ENCODE data around the gene WDR7. TPM values are rescaled to one million over a fixed set of nuclear protein-coding genes. Genes with fewer than 3 reads are reported as not detected.

Gene WDR7
- total RNA-seq, 4 donors from 2014 or later: 9.4 to 26.1 (median 19.2) TPM

DNA sequence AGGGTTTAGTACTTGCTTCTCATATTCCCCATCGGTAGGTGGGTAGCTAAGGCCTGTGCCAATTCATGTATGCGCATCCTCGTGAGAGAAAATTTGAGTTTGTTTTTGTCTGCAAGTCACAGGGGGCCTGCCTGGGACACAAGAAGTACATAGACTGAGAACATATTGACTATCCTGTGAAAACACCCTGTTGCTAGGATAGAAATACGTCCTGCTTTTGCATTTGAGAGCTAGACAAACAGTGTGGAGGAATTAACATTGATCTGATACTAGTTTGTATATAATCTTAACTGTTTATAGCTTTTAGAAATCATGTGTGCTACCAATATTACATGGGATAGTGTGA is 10.9 kb downstream of the WDR7 start:
- TF ChIP-seq POLR2A (IDR thresholded peaks at IDR 0.05): no peak
- TF ChIP-seq, protein P1, sequence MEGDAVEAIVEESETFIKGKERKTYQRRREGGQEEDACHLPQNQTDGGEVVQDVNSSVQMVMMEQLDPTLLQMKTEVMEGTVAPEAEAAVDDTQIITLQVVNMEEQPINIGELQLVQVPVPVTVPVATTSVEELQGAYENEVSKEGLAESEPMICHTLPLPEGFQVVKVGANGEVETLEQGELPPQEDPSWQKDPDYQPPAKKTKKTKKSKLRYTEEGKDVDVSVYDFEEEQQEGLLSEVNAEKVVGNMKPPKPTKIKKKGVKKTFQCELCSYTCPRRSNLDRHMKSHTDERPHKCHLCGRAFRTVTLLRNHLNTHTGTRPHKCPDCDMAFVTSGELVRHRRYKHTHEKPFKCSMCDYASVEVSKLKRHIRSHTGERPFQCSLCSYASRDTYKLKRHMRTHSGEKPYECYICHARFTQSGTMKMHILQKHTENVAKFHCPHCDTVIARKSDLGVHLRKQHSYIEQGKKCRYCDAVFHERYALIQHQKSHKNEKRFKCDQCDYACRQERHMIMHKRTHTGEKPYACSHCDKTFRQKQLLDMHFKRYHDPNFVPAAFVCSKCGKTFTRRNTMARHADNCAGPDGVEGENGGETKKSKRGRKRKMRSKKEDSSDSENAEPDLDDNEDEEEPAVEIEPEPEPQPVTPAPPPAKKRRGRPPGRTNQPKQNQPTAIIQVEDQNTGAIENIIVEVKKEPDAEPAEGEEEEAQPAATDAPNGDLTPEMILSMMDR (IDR thresholded peaks at IDR 0.05): no peak
- no peak overlapping the region for H3K27ac ChIP-seq

DNA sequence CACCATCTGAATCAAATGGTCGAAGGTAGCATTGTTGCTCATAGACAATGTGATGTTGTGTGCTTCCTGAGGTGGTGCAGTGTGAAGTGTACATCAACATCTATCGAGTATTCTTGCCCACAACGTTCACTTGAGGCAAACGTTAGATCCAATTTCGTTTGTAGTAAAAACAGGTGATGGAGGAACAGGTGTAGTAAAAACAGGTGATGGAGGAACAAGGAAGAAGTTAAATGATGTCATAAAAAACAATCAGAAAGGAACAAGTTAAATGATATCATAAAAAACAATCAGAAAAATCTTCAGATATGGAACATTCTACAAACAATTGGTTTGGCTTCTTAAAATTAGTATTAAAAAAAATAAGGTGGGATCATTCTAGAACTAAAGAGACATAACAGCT is 11.3 kb downstream of the WDR7 start:
- intact Hi-C loops (cut with DNase I): no loop called here
- Histone ChIP-seq H3K9me3 (no peaks in the 10 kb centered on the region), H3K27me3 (no peaks in the 10 kb centered on the region), H3K4me3 (no peak overlapping the region), H3K36me3 (no peaks in the 10 kb centered on the region), H3K4me1 (no peaks in the 10 kb centered on the region), H3K27ac (no peak overlapping the region)
- TF ChIP-seq, protein P1 (IDR thresholded peaks at IDR 0.05): no peak
- no peak for TF ChIP-seq POLR2A (IDR thresholded peaks at IDR 0.05)
- DNase-seq: no peak
- 75 to 83% methylated on average over 5 of the region's 5 CpGs for WGBS, 2 donors

More for the DNA sequence above, 10.9 kb downstream of the WDR7 start:
- Histone ChIP-seq H3K9me3 (no peaks in the 10 kb centered on the region), H3K27me3 (no peaks in the 10 kb centered on the region), H3K36me3 (no peaks in the 10 kb centered on the region), H3K4me1 (no peaks in the 10 kb centered on the region), H3K4me3 (no peak overlapping the region)
- 57% methylated on average over 3 of the region's 4 CpGs for WGBS, 2 donors
- DNase-seq: no peak
- intact Hi-C loops (cut with DNase I): no loop called here

DNA sequence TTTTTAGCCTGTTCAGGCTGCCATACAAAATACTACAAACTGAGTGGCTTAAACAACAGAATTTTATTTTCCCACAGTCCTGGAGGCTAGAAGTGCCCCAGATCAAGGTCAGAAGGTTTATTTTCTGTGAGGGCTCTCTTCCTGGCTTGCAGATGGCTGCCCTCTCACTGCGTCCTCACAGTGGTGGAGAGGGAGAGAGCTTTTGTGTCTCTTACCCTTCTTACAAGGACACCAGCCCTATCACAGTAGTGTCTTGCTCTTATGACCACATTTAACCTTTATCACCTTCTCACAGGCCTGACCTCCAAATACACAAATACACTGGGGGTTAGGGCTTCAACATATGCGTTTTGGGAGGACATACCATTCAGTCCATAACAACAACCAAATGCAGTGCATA is 11.7 kb downstream of the WDR7 start:
- Histone ChIP-seq H3K4me3 (no peak overlapping the region), H3K36me3 (no peaks in the 10 kb centered on the region), H3K9me3 (no peaks in the 10 kb centered on the region), H3K27me3 (no peaks in the 10 kb centered on the region), H3K27ac (no peak overlapping the region), H3K4me1 (no peaks in the 10 kb centered on the region)
- intact Hi-C loops (cut with DNase I): no loop called here
- TF ChIP-seq, protein P1 (IDR thresholded peaks at IDR 0.05): no peak
- TF ChIP-seq POLR2A (IDR thresholded peaks at IDR 0.05): no peak
- 87 to 97% methylated on average over 2 of the region's 2 CpGs for WGBS, 2 donors
- no peak for DNase-seq

DNA sequence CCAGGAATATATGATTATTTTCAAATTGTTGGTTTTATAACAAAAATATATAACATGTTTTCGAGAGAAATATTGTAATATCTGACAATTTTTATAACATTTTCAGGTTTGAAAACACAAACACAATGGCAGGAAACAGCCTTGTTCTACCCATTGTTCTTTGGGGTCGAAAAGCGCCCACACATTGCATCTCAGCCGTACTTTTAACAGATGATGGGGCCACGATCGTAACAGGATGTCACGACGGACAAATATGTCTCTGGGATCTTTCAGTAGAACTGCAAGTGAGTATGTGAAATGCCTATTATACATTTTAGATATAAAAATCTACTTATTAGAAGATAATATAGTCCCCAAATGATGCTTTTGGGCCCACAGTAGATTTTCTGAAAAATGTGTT is 21.2 kb downstream of the WDR7 start:
- H3K4me3 ChIP-seq: no peak overlapping the region
- TF ChIP-seq, protein P1 (IDR thresholded peaks at IDR 0.05): no peak
- no peak for TF ChIP-seq POLR2A (IDR thresholded peaks at IDR 0.05)
- no peaks in the 10 kb centered on the region for H3K9me3 ChIP-seq
- H3K27me3 ChIP-seq: no peaks in the 10 kb centered on the region
- H3K27ac ChIP-seq: no peak overlapping the region
- H3K4me1 ChIP-seq: no peaks in the 10 kb centered on the region
- H3K36me3 ChIP-seq: peaks cover 0 to 7% (median 0%) of the 10 kb centered on the region in 3 donors
- WGBS, 2 donors: 71 to 77% methylated on average over 8 of the region's 8 CpGs
- no peak for DNase-seq
- intact Hi-C loops (cut with DNase I): no loop called here

DNA sequence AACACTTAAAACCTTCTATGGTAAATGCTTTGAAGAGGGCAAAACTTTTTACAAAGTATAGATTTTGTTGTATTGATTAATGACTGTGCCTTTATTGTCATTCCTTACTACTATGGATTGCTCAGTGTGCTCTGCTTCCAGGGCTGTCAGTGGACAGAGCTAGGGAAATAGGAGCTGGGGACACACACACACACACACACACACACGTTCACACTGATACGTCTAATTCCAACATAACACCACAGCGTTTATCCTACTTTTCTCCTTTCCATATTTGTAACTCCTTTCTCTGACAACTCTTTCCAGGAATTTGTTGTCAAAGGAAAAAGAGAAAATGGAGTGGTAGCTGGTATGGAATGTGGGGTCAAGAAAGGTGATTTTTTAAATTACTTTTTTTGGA is 21.8 kb downstream of the WDR7 start:
- no peak for DNase-seq
- Histone ChIP-seq H3K4me3 (no peak overlapping the region), H3K27me3 (no peaks in the 10 kb centered on the region), H3K27ac (no peak overlapping the region), H3K4me1 (no peaks in the 10 kb centered on the region), H3K36me3 (peaks cover 0 to 7% (median 0%) of the 10 kb centered on the region in 3 donors), H3K9me3 (no peaks in the 10 kb centered on the region)
- TF ChIP-seq POLR2A (IDR thresholded peaks at IDR 0.05): no peak
- TF ChIP-seq, protein P1 (IDR thresholded peaks at IDR 0.05): no peak
- intact Hi-C loops (cut with DNase I): no loop called here
- WGBS, 2 donors: 64 to 78% methylated on average over 3 of the region's 3 CpGs

Measured in esophagus squamous epithelium (tissue), 5 donors.